ENCODE measurements around the gene CHRNA4.

CHRNA4 gene

DNA sequence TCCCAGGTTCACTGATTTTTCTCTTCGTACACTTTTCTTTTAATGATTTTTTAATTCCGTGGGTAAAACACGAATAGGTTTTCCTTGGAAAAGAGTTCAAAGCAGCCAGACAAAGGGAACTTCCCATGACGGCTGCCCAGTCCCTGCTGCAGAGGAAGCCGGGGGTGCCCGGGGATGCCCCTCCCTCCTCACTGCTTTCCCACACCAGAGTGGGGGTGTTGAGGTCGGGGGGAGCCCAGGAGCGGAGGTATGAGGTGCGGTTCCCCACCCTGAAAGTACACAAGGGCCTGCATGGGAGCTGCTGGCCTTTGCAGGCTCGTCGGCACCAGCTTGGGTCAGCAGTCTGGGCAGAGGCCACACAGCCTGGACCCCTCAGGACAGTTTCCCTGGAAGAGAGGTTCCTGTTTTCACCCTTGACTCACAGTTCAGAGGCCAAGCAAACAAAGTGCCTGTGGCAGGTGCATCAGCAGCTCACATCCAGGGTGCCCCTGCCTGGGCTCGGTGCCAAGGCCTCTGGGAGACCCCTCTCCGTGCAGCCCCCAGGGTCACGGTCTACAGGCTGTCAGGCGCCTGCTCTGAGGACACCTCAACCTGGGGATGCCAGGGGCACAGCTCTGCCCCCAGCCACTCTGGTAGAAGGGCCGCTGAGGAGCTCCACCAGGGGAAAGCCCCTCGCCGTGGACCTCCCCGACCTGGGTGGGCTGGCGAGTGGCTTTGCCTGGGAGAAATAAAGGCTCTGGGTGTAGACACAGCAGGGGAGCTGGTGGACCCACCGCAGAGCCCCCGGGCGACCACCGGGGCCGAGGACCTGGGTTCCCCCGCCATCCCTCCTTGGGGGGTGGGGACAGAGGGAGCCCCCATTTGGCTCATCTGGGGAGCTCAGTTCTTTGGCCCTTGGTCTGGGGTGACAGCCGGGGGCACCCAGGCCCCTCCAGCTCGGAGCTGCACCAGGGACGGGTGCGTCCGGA, 15.4 kb upstream of the CHRNA4 start:
- Histone ChIP-seq H3K4me3 (ENCODE audit: low read depth in 1 of 2, low read length in 2 of 2) (no peak overlapping the region), H3K4me1 (ENCODE audit: control insufficient read depth in 1 of 2, insufficient read depth in 2 of 2, low read length in 2 of 2) (no peaks in the 10 kb centered on the region), H3K9ac (ENCODE audit: low read depth in 1 of 2, low read length in 2 of 2) (no peak overlapping the region), H3K27me3 (ENCODE audit: control insufficient read depth in 1 of 2, insufficient read depth in 2 of 2, low read length in 2 of 2) (peaks cover 3 to 21% of the 10 kb centered on the region in 2 donors), H3K27ac (ENCODE audit: low read depth, low read length) (no peak overlapping the region), H3K36me3 (ENCODE audit: control insufficient read depth in 1 of 2, insufficient read depth in 2 of 2, low read length in 2 of 2) (no peaks in the 10 kb centered on the region), H3K9me3 (ENCODE audit: control insufficient read depth in 1 of 2, low read length in 2 of 2) (no peaks in the 10 kb centered on the region)

DNA sequence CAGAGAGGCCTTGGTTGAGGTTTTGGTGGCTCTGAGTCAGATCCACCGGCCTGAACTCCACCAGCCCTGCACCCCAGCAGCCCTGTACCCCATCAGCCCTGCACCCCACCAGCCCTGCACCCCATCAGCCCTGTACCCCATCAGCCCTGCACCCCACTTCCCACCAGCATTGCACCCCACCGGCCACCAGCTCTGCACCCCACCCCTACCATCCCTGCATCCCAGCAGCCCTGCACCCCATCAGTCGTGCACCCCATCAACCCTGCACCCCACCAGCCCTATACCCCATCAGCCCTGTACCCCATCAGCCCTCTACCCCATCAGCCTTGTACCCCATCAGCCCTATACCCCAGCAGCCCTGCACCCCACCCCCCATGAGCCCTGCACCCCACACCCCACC, 14.3 kb upstream of the CHRNA4 start:
- Histone ChIP-seq H3K36me3 (ENCODE audit: control insufficient read depth in 1 of 2, insufficient read depth in 2 of 2, low read length in 2 of 2) (no peaks in the 10 kb centered on the region), H3K4me1 (ENCODE audit: control insufficient read depth in 1 of 2, insufficient read depth in 2 of 2, low read length in 2 of 2) (no peaks in the 10 kb centered on the region), H3K9ac (ENCODE audit: low read depth in 1 of 2, low read length in 2 of 2) (no peak overlapping the region), H3K4me3 (ENCODE audit: low read depth in 1 of 2, low read length in 2 of 2) (no peak overlapping the region), H3K9me3 (ENCODE audit: control insufficient read depth in 1 of 2, low read length in 2 of 2) (no peaks in the 10 kb centered on the region), H3K27ac (ENCODE audit: low read depth, low read length) (no peak overlapping the region), H3K27me3 (ENCODE audit: control insufficient read depth in 1 of 2, insufficient read depth in 2 of 2, low read length in 2 of 2) (peaks cover 3 to 20% of the 10 kb centered on the region in 2 donors)

DNA sequence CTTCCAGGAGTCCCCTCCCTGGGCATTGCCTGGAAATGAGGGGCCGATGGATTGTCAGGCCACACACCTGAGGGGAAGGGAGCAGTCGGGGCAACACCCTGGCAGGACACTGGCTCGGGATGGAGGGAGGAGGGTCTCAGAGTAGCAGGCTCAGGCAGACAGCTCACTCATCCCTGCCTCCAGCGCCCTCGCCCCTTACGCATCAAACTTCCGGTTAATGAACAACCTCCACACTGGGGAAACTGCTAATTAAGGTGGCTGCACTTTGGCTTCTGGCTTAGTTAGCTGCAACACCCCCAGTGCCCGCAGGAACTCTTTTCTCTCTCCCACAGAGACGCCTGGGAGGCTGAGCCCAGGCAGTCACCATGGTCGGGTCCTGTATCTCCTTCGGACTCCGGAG, 13.4 kb upstream of the CHRNA4 start:
- Histone ChIP-seq H3K36me3 (ENCODE audit: control insufficient read depth in 1 of 2, insufficient read depth in 2 of 2, low read length in 2 of 2) (no peaks in the 10 kb centered on the region), H3K4me3 (ENCODE audit: low read depth in 1 of 2, low read length in 2 of 2) (no peak overlapping the region), H3K27ac (ENCODE audit: low read depth, low read length) (no peak overlapping the region), H3K9ac (ENCODE audit: low read depth in 1 of 2, low read length in 2 of 2) (no peak overlapping the region), H3K27me3 (ENCODE audit: control insufficient read depth in 1 of 2, insufficient read depth in 2 of 2, low read length in 2 of 2) (peaks cover 3 to 11% of the 10 kb centered on the region in 2 donors), H3K4me1 (ENCODE audit: control insufficient read depth in 1 of 2, insufficient read depth in 2 of 2, low read length in 2 of 2) (no peaks in the 10 kb centered on the region), H3K9me3 (ENCODE audit: control insufficient read depth in 1 of 2, low read length in 2 of 2) (no peaks in the 10 kb centered on the region)

DNA sequence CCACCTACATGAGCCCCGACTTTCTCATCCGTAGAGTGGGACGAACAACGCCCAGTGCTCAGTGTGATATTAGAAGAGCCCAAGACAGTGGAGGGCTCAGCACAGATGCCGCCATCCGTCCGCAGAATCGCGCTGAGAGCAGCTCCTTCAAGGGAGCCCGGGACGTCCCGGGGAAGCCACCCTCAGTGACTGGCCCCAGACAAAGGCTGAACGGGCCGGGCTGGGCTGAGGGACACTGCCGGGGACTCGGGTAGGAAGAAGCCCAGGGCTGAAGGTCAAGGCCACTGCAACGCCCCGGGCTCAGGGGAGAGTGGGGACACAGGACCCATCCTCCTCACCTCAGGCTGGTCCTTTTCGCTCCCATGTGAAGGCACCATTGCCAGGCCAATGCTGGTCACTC, 12.8 kb upstream of the CHRNA4 start:
- H3K27ac ChIP-seq (ENCODE audit: low read depth, low read length) = no peak overlapping the region
- H3K4me3 ChIP-seq (ENCODE audit: low read depth in 1 of 2, low read length in 2 of 2) = no peak overlapping the region
- H3K27me3 ChIP-seq (ENCODE audit: control insufficient read depth in 1 of 2, insufficient read depth in 2 of 2, low read length in 2 of 2) = peaks cover 3 to 11% of the 10 kb centered on the region in 2 donors
- no peaks in the 10 kb centered on the region for H3K9me3 ChIP-seq (ENCODE audit: control insufficient read depth in 1 of 2, low read length in 2 of 2)
- no peaks in the 10 kb centered on the region for H3K36me3 ChIP-seq (ENCODE audit: control insufficient read depth in 1 of 2, insufficient read depth in 2 of 2, low read length in 2 of 2)
- H3K4me1 ChIP-seq (ENCODE audit: control insufficient read depth in 1 of 2, insufficient read depth in 2 of 2, low read length in 2 of 2) = no peaks in the 10 kb centered on the region
- no peak overlapping the region for H3K9ac ChIP-seq (ENCODE audit: low read depth in 1 of 2, low read length in 2 of 2)

DNA sequence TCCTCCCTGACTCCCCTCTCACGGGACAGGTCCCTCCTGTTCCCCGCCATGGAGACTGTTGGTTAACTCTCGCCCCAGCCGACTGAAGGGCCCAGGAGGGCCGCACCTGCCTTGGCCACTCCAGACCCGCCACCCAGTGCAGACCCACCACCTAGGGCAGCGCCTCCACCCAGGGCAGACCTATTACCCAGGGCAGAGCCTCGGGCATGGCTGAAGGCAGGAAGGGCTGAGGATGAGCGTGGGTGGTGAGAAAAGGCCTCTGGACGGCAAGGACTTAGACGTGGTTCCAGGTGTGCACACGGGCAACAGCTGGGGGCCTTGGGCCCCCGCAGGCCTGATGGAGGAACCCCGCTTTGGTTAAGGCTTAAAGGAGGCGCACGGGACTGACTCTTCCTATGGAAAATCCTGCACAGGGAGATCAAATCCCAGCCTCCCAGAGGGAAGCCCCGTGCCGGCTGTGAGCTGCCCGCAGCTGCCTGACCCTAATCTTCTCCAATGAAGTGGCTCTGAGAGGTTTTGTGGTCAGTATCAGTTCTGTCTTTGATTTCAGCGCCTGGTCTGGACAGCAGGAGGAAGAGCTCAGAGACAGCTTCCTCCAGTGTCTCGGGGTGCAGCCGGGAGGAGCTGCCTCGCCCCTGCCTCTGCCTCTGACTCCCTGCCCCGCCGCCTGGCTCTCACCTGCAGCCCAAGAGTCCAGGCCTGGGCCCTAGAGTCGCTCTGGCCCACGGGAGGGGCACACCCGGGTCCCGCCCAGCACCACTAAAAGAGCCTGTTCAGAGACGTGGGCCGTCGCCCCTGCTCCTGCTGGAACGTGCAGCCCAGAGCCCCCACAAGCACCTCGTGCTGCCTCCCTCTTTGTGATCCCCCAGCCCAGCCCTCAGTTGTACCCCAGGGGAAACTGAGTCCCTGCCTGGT, 12.1 kb upstream of the CHRNA4 start:
- Histone ChIP-seq H3K27ac (ENCODE audit: low read depth, low read length) (no peak overlapping the region), H3K4me3 (ENCODE audit: low read depth in 1 of 2, low read length in 2 of 2) (no peak overlapping the region), H3K9me3 (ENCODE audit: control insufficient read depth in 1 of 2, low read length in 2 of 2) (no peaks in the 10 kb centered on the region), H3K27me3 (ENCODE audit: control insufficient read depth in 1 of 2, insufficient read depth in 2 of 2, low read length in 2 of 2) (peaks cover 3 to 7% of the 10 kb centered on the region in 2 donors), H3K9ac (ENCODE audit: low read depth in 1 of 2, low read length in 2 of 2) (no peak overlapping the region), H3K36me3 (ENCODE audit: control insufficient read depth in 1 of 2, insufficient read depth in 2 of 2, low read length in 2 of 2) (no peaks in the 10 kb centered on the region), H3K4me1 (ENCODE audit: control insufficient read depth in 1 of 2, insufficient read depth in 2 of 2, low read length in 2 of 2) (no peaks in the 10 kb centered on the region)

DNA sequence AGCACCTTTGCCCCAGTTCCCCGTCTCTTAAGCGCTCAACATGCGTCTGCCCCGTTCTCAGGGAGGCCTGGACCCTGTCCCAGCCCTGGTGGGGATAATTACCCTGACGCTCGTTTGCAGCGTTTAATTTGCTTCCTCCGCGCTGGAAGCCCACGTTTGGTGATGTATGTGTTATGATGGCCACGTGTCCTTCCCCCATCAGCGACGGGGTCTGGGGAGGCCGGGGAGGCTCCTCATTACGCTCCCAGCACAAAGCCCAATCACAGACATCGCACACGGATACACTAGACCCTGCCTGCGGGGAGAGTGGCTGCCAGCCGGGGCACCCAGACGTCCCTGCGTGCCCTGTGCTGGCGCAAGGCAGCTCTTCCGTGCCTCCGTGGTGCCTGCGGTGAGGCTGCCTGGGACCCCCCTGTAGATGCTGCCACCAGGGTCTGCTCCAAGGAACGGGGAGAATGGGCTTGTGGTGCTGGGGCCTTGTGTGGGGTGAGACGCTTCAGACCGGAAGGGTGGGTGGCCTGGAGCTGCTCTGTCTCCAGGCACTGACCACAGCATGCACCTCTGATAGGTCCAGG, 10.2 kb upstream of the CHRNA4 start:
- no peak overlapping the region for H3K4me3 ChIP-seq (ENCODE audit: low read depth in 1 of 2, low read length in 2 of 2)
- no peaks in the 10 kb centered on the region for H3K4me1 ChIP-seq (ENCODE audit: control insufficient read depth in 1 of 2, insufficient read depth in 2 of 2, low read length in 2 of 2)
- H3K9me3 ChIP-seq (ENCODE audit: control insufficient read depth in 1 of 2, low read length in 2 of 2) = no peaks in the 10 kb centered on the region
- H3K36me3 ChIP-seq (ENCODE audit: control insufficient read depth in 1 of 2, insufficient read depth in 2 of 2, low read length in 2 of 2) = no peaks in the 10 kb centered on the region
- no peak overlapping the region for H3K9ac ChIP-seq (ENCODE audit: low read depth in 1 of 2, low read length in 2 of 2)
- peaks cover 3% of the 10 kb centered on the region in 2 donors for H3K27me3 ChIP-seq (ENCODE audit: control insufficient read depth in 1 of 2, insufficient read depth in 2 of 2, low read length in 2 of 2)
- H3K27ac ChIP-seq (ENCODE audit: low read depth, low read length) = no peak overlapping the region

DNA sequence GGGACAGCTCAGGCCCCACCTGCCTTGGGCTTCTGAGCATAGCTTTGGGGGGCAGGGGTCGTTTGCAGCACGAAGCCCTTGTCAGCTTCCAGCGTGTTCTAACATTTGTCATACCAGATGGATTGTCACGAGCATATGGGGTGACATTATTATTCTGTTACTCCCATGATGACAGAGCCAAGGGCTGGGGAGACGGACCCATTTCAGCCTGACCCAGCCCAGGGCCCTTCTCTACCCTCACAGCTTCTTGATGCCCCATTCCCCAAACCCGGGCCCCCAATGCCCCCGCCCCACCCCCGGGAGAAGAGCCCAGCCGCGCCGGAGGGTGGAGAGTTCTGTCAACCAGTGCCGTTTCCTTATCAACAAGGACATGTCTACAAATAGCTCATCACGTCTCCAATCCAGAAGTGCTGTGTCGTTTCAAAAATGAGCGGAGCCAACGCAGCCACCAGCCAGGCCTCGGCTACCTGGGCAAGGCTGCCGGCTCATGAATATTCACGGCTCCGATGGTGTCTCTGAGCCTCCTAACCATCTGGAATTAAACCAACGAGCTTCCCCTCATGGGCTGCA, 9.6 kb upstream of the CHRNA4 start:
- H3K9me3 ChIP-seq (ENCODE audit: control insufficient read depth in 1 of 2, low read length in 2 of 2) = no peaks in the 10 kb centered on the region
- H3K4me1 ChIP-seq (ENCODE audit: control insufficient read depth in 1 of 2, insufficient read depth in 2 of 2, low read length in 2 of 2) = no peaks in the 10 kb centered on the region
- H3K36me3 ChIP-seq (ENCODE audit: control insufficient read depth in 1 of 2, insufficient read depth in 2 of 2, low read length in 2 of 2) = no peaks in the 10 kb centered on the region
- no peak overlapping the region for H3K27ac ChIP-seq (ENCODE audit: low read depth, low read length)
- no peak overlapping the region for H3K4me3 ChIP-seq (ENCODE audit: low read depth in 1 of 2, low read length in 2 of 2)
- no peak overlapping the region for H3K9ac ChIP-seq (ENCODE audit: low read depth in 1 of 2, low read length in 2 of 2)
- H3K27me3 ChIP-seq (ENCODE audit: control insufficient read depth in 1 of 2, insufficient read depth in 2 of 2, low read length in 2 of 2) = peaks cover 3% of the 10 kb centered on the region in 2 donors

DNA sequence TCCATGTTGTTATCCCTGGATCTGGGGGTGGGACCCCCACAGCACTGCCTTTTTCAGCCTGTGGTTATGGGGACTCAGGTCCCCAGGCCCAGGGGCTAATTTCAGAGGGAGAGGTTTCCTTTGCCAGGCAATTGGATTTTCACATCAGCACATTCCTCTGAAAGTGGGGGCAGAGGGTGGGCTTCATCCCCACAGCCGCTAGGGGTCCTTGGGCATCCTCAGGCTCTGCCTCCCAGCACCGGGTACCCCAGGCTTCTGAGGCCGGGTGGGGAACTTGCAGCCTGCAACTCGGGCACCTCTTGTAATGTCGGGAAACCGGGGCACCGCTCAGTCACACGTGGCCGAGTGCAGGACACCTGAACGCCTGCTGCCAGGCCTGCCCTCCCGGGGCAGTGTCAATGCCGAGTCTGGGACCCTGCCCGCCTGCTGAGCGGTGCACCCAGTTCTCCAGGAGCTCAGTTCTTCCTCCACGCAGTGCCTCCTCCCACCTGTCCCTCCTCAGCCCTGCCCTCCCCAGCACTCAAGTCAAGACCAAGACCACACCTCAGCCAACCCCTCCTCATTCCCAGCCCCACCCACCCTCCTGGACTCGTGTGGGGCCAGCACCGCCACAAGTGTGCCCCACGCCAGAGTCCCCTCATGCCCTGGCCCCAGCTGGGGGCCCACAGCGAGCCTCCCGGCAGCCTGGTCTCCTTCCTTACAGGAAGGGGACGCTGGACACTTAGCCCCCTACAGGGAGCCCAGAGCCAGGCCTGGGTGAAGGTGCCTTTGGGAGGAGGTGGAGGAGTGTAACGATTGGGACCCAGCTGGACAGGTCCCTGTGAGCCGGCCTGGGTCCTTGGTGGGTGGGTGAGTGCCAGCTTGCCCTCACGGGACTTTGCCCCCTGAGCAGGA, 8.8 kb upstream of the CHRNA4 start:
- Histone ChIP-seq H3K4me3 (ENCODE audit: low read depth in 1 of 2, low read length in 2 of 2) (no peak overlapping the region), H3K27ac (ENCODE audit: low read depth, low read length) (no peak overlapping the region), H3K9me3 (ENCODE audit: control insufficient read depth in 1 of 2, low read length in 2 of 2) (no peaks in the 10 kb centered on the region), H3K9ac (ENCODE audit: low read depth in 1 of 2, low read length in 2 of 2) (no peak overlapping the region), H3K36me3 (ENCODE audit: control insufficient read depth in 1 of 2, insufficient read depth in 2 of 2, low read length in 2 of 2) (no peaks in the 10 kb centered on the region), H3K4me1 (ENCODE audit: control insufficient read depth in 1 of 2, insufficient read depth in 2 of 2, low read length in 2 of 2) (no peaks in the 10 kb centered on the region), H3K27me3 (ENCODE audit: control insufficient read depth in 1 of 2, insufficient read depth in 2 of 2, low read length in 2 of 2) (peaks cover 3% of the 10 kb centered on the region in 2 donors)

DNA sequence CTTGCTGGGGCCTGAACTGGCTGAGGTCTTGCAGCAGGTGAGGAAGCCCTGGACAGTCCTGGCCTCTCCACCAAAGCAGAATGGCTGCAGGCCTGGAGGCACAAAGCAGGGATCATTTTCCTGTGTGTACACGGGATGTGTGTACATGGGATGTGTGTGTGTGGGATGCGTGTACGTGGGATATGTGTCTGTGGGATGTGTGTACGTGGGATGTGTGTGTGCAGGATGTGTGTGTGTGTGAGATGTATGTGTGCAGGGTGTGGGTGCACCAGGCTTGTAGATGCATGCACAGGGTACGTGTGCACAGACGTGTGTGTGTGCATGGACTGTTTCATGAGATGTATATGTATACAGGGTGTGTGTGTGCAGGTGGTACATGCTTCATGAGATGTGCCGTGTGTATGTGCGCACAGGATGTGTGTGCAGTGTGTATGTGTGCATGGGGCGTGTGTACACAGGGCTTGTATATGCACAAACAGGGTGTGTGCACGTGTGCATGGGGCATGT, 7.9 kb upstream of the CHRNA4 start:
- Histone ChIP-seq H3K4me3 (ENCODE audit: low read depth in 1 of 2, low read length in 2 of 2) (no peak overlapping the region), H3K36me3 (ENCODE audit: control insufficient read depth in 1 of 2, insufficient read depth in 2 of 2, low read length in 2 of 2) (no peaks in the 10 kb centered on the region), H3K27me3 (ENCODE audit: control insufficient read depth in 1 of 2, insufficient read depth in 2 of 2, low read length in 2 of 2) (no peaks in the 10 kb centered on the region), H3K27ac (ENCODE audit: low read depth, low read length) (no peak overlapping the region), H3K4me1 (ENCODE audit: control insufficient read depth in 1 of 2, insufficient read depth in 2 of 2, low read length in 2 of 2) (no peaks in the 10 kb centered on the region), H3K9me3 (ENCODE audit: control insufficient read depth in 1 of 2, low read length in 2 of 2) (no peaks in the 10 kb centered on the region), H3K9ac (ENCODE audit: low read depth in 1 of 2, low read length in 2 of 2) (no peak overlapping the region)

All from duodenal mucosa (tissue), 2 donors.